ENCODE data around the gene TPD52L1.

- TF ChIP-seq GATA3 (IDR thresholded peaks at IDR 0.05; ENCODE audit: low read depth, low read length) (no peak), GATA2 (IDR thresholded peaks at IDR 0.05; ENCODE audit: low read depth, low read length) (no peak)
Observed at GRCh38 chr6:125232466-125232865, 78.9 kb downstream of the TPD52L1 start.

Data from SH-SY5Y (cell line).